ENCODE results near the gene TMEM170A.
A peak's percentile ranks its signal among the peaks of the same experiment; 100 is the strongest.
"Not testable (repeated sequence)": the region's sequence is repeated elsewhere in the genome, so short reads cannot be mapped to it uniquely, and the experiment has no call there.

TMEM170A gene, protein sequence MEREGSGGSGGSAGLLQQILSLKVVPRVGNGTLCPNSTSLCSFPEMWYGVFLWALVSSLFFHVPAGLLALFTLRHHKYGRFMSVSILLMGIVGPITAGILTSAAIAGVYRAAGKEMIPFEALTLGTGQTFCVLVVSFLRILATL

DNA sequence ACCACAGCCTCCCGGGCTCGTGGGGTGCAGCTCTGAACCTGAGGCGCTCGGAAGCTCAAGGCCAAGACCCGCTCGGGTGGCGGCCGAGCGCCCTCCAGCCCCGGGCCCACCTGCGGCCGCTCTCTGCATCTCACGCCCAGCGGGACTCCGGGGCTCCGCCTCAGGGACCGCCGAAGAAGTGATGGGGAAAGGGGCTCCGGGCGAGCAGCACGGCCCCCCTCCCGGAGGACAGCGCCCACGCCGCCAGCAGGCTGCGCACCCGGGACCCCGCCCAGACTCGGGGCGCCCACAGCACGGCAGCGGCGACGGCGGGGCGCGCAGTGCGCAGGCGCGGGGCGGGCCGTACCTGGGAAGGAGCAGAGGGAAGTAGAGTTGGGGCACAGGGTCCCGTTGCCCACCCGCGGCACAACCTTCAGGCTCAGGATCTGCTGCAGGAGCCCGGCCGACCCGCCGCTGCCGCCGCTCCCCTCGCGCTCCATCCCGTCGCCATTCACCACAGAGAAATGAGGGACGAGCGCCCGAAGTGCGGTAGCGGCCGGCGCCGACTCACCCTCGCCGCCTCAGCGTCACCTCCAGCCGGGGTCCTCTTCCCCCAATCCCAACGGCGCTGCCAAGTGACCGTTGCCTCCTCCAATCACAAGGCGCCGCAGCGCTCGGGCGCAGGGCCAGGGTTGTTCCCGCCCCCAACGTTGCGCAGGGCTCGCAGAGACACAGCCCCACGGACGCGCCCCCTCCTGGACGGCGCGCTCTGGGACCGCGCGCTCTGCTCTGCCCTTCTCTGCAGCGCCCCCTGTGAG, at the start of gene TMEM170A:
Gene TMEM170A, minus strand, starts transcription at position 568 of the 797 bp plus-strand sequence. Its CDS starts 89 bp downstream, at position 479.
- FAIRE-seq: peak; percentile 86

DNA sequence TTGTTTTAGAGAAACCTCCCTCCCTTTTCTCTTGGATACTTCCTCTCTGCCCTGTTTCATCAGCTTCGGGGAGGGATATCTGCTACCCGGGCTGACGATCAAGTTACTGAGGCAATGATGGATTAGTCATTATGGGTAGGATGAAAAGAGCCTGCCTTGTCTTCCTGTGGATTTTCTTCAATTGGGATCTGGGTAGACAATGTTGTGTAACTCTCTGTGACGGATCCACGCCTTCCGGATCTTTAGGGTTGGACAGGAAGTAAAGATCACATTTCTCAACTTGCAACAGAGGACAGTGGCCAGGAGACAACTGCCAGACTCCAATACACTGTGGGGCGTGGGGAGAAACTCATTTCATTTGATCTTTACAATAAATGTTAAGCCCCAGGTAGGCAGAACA, 42.1 kb upstream of the TMEM170A start:
- FAIRE-seq: no peak

DNA sequence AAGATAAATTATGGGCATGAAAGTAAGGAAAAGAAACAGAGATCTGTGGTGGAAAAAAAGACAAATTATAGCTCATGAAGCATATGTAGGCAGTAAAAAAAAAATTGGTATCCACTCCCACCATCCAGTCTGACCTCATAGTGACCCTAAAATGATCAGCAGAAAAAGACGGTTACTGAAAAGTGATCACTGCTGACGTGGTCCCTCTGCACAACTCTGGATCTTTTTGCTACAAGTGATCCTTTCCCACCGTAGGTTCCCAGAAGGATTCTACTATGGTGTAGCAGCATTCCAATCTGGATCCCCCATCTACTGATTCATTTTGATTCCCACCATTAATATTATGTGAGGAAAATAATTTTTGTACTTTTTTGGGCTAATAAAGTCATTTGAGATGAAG, 41.6 kb upstream of the TMEM170A start:
- FAIRE-seq: no peak

DNA sequence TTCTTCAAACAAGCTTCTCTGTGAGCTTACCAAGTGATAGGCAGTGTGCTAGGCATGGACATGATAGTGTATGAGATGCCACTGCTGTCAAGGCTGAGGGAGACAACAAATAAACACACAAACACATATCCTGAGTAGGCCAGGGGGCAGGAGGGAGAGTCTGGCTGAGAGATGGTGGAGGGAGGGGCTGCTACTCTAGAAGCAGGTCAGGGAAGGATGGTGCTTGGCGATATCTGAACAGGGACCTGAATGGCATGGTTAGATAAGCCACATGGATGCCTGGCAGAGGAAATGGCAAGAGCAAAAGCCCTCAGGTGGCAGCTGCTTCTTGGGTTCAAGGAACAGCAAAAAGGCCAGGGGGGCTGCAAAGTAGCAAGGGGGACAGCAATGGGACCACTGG, 39.3 kb upstream of the TMEM170A start:
- FAIRE-seq: no peak

DNA sequence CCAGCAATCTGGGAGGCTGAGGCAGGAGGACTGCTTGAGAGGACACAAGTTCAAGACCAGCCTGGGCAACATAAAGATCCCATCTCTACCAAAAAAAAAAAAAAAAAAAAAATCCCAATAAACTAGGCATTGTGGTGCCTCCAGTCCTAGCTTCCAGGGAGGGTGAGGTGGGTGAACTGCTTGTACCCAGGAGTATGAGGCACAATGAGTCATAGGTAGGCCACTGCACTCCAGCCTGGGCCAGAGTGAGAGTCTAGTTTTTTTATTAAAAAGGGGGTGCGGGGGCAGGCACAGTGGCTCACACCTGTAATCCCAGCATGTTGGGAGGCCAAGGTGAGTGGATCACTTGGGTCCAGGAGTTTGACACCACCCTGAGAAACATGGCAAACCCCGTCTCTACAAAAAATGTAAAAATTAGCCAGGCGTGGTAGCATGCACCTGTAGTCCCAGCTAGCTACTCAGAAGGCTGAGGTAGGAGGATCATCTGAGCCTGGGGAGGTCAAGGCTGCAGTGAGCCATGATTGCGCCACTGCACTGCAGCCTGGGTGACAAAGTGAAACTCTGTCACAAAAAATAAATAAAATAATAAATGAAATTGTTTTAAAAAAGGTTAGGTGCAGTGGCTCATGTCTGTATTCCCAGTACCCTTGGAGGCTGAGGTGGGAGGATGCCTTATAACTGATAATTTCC, 38.6 kb upstream of the TMEM170A start:
- no peak for FAIRE-seq

DNA sequence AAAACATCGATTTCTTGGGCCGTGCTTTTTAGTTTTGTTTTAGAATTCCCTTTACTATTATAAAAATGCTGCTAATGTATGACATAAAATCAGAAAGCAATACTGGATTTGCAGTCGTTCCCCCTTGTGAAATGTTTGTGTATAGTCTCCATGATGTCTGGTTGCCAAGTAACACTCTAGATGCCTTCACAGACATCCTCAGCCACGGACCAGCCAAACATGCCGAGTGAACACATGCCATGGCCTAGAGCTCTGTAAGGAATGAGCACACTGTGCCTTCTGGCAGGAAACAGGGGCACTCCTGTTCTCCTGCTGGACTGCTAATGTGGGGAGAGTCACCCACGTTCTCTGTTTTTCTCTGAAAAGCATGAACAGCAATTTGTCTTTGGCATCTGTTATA, 37.3 kb upstream of the TMEM170A start:
- not testable (repeated sequence) for FAIRE-seq

DNA sequence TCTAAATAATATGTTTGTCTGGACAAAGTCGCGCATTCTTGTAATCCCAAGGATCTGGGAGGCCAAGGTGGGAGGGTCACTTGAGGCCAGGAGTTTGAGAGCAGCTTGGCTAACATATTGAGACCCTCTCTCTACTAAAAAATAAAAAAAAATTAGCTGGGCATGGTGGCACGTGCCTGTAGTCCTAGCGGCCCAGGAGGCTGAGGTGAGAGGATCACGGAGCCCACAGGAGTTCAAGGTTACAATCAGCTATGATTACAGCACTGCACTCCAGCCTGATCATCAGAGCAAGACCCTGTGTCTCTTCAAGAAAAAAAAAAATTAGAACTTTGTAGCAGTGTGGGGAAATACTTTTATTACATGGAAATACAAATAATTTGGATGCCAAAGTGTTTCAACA, 36.9 kb upstream of the TMEM170A start:
- no peak for FAIRE-seq

DNA sequence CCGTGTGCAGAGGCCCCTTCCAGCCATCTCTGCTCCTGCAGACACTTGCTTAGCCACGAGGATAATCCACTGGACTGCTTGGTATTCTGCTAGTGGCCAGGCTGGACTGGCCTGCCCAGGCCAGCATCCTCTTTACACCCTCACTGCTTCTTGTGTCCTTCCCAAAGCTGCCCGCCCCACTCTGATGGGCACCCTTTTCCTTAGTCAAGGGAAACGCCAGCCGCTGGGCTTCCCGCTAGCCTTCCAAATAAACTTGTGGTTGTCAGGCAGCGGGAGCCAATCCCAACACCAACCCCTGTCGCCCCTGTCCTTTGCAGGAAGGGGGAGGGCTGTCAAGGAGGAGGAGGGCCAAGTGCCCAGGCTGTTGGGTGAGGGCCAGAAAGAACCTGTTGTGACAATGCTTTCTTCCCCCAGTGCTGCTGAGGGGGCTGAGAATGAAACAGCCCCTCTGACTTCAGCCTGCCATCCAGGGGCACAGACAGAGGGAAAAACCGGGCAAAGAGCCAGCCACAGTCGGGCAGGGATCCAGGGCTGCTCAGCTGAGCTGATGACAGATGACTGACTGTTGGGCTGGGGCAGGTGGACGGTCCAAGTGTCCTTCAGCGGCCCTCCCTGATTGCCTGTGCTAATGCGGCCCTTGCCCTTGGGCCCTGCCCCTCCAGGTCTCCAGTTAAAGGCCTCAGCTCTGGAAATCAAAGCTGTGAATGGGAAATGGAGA, 34.3 kb upstream of the TMEM170A start:
- not testable (repeated sequence) for FAIRE-seq

DNA sequence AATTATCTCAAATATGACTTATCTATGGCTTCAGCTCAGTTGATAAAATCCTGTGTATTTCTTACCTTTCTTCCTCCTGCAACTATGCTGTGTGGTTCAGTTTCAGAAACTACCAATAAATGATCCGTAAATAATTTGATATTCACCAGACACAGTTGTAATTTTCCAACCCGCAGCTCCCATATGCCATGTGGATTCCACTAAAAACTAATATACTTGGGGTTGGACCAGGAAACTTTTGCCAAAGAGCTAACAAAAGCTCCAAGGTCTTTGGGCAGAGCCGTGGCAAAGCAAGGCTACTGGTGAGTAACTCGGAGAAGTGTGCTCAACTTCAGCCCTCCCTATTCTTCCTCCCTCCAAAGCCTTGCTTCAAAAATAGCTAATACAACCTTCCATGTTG, 33.1 kb upstream of the TMEM170A start:
- no peak for FAIRE-seq

DNA sequence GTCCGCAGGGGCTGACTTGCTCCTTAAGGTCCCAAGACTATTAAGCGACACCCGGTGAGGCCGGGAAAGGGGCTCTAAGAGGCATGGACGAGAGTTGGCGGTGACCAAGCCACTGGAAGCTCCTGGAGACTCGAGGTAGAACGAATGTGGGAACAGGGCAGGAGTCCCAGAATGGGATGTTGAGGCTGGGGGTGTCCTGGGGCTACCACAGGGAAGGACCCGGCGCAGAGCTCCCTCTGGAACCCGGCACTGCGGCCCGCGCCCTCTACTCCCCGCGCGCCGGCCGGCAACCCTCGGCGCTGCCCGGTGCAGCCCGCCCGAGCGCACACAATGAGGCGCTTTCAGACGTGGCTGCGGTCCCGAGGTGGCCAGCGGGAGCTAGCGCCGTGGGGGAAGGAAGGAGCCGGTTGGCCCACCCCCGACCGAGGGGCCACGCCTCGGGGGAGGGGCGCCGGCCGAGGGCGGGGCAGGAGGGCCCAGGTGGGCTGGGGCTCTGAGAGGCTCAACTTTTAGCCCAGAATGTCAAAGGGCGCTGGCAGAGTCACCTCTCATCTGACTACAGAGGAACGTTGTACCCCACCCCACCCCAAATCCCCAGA, 30.7 kb upstream of the TMEM170A start, which contains the start of gene CHST6:
Gene CHST6, minus strand, starts transcription at position 366 of the 599 bp plus-strand sequence. CDS start 15,613 bp downstream, outside the sequence.
- FAIRE-seq: no peak

DNA sequence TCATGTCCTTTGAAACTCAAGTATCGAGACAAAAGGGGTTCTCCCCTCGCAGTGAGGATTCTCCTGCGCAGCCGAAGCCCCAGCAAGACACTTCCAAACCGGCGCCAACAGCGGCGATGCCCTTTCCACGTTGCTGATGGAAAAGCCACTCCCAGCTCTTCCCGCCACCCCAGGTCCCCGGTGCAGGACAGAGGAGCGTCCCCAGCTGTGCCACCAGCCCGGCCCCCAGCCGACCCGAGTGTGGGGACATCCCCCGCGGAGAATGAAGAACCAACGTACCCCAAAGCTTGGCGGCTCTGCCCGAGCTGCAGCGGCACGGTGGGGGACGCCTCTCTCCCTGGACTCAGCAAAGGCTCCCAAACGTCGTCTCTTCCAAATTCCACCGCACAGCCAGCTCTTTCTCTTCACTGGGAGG, 30.2 kb upstream of the TMEM170A start:
- no peak for FAIRE-seq

DNA sequence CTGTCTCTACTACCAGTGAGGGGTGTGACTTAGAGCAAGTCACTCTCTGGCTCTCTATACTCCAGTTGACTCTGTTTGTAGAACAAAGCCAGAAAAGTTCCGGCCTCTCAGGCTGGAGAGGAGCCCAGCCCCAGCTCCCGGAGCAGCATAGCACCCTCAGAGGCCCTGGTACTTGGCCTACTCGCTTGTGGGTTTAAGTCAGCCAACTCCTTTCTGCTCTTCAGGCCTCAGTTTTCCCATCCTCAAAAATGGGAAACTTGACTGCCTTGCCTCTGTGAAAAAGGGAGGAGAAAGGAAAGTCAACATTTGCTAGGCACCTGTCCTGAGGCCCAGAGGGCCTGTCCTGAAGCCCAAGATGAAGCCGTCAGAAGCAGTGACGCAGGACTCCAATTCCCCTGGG, 29.7 kb upstream of the TMEM170A start:
- FAIRE-seq: no peak

DNA sequence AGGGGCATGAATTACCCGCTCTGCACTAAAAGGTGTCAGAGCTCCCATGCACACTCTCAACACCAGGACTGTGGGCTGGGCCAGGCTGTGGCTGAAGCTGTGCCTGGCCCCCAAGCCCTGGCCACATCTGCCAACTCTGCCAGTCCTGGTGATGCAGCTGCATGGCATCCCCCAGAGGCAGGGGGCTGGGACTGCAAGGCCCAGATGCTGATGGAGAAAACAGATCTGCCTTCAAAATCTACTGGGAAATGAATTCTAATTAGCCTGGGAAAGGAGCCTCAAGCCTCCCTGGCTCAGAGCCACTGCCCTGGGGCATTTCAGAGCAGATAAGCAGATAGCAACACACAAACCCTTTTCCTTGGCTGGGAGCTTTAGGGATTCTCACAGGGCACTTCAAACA, 27.4 kb upstream of the TMEM170A start:
- no peak for FAIRE-seq

DNA sequence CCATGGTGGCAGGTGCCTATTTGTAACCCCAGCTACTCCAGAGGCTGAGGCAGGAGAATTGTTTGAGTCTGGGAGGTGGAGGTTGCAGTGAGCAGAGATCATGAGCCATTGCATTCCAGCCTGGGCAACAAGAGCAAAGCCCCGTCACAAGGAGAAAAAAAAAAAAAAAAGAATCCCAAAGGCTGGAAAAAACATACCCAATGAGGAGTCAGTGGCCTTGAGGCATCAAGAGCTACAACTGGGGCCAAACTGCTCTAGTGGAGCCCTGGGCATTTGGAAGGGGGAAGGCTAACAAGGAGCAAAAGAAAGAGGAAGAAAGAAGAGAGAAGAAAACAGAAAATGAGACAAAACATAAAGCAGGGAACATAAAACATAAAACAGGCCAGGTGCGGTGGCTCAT, 23.8 kb upstream of the TMEM170A start:
- no peak for FAIRE-seq

DNA sequence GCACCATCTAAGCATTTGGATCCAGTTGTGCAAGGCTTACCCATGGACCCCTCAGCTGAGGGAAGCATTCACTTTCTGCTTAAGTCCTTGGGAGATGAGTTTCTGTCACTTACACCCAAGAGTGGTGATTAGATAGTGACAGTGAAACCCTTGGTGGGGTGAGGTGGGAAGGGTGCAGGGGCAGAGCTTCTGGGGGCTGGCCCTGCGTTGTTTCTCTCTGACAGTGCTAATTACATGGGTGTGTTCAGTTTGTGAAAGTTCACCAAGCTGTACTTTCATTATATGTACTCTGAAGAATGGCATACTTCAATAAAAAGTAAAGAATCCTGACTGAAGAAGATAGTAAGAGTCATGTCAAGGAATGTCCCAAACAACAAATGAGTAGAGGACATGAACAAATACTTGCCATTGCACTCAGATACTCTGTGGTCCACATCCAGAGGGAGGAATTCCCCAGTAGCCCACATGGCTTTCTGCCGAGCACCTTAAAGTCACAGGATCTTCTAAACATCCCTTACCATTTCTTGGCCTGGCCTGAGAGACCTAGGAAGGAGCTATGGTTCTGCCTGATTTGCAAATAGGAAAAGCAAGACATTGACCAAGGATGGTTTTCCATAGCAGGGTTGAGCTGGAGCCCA, 22.3 kb upstream of the TMEM170A start:
- no peak for FAIRE-seq

DNA sequence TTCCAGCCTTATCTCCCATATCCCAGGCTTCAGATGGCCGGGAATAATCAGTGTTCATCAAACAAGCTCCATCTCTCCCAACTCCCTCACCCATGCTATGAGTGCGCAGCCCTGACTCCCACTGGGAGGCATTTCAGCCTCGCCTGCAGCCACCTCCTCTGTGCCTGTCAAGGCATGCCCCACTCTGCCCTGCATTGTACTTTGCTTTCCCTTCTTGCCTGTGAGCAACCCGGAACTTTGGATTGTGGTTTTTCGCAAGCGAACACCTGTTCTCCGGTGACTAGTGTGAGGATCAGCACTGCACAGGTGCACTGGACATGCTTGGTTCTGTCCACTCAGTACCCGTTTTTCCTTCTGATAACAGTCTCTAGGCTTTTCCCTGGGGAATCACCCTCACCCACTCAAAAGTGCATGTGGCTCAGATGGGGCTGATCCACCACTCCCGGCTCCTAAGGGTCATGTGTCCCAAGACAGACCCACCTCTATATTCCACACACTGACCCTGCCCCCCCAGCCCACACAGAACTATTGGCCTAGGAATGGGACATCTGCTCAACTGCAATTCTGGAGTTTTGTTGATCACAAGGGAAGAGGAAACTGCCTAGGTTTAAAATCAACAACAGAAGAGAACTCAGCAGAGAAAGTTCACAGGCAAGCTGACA, 21.7 kb upstream of the TMEM170A start:
- FAIRE-seq: no peak

DNA sequence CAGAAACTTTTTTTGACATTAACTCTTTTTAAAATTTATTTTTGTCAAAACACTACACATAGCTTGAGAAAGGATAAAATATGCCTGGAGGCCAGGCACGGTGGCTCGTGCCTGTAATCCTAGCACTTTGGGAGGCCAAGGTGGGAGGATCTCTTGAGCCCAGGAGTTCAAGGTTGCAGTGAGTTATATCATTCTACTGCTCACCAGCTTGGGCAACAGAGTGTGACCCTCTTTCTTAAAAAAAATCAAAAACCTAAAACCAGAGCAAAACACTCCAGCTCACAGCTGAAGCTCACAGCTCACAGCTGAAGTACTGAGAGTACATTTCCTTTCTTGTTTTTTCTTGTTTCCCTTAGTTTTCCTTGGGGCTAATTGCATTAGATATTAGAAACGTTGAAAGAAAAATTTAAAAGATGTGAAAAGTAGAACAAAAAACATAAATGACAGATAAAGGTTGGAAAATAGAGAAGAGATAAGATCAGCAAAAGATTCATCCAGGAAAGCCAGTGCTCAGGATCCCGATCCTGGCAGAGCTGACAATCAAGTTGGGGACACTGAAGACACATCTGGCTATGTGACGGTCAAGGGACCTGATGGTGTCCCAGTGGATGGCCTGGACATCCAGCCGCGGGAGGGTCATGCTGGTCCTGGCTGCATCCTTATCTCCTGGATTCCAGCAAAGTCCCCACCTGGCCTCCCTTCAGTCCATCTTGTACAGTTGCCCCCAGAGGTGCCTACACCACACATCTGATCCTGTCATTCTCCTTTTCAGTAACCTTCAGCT, 20.9 kb upstream of the TMEM170A start:
- no peak for FAIRE-seq

DNA sequence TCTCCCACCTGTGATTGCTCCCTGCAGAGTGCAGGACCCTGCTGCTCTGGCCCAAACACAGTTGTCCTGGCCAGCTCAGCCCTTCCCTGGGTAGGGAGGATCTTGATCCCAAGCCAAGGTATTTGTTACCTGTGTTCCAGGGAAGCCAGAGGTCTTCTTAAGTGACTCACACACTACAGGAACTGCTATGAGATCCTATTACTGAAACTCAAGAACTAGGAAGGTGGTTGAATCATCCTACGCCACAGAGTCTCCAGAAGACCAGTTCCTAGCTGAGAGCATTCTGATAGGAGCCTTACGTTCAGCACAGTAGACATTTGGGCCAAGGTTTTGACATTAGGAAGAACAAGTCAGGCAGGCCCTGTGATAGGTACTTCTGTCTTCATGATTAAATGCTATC, 18.7 kb upstream of the TMEM170A start:
- no peak for FAIRE-seq

DNA sequence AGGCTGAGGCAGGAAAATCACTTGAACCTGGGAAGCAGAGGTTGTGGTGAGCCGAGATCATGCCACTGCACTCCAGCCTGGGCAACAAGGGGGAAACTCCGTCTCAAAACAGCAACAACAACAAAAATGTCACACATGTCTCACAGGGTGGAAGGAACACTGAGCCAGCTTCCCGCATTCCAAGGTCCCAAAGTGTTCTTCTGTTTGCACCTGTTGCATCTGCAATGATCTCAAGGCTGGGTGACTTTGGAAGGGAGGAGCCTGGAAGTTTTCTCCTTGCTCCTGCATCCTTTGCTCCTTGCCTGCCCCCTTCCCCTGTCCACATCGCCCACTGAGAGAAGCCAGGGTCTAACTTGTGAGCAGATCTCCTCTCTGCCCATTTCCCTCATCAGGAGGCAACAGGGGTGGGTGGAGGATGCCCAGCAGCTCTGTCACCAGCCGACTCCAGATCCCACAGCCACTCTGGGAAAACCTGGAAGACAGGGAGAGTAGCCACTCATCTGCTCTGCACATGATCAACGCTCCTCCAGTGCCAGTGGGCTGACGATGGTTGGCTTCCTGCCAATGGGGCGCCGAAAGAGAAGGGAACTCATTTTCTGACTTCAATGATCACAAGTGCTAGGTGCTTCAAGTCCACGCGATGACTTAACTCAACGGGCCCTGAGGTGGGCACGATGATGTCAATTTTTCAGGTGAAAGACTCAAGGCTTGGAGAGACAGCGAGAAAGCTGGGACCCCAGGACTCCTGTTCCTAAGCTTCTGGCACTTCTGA, 18.1 kb upstream of the TMEM170A start:
- no peak for FAIRE-seq

DNA sequence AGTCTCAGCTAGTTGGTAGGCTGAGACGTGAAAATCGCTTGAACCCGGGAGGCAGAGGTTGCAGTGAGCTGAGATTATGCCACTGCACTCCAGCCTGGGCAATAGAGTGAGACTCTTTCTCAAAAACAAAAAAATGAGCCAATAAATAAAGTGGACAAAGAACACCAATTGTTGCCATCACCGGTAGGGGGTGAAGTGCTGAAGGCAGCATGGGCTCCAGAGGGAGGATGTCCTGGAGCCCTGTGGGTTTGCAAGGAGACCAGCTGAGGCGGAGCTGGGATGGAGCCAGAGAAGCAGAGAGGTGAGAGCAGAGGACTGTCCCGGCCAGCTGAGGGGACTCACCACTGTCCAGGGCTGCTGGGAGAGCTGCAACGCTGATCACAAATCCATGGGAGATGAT, 17.0 kb upstream of the TMEM170A start:
- FAIRE-seq: no peak

All from TTC549 (cell line).